Stimulated activated CD4-positive, alpha-beta T cell treated with anti-CD3 and anti-CD28 coated beads, Interleukin-15, amount 100 ng/mL, for 1 hour (primary cell): ENCODE results near the gene PNPLA4.

Source experiments
- DNase-seq, 2 donors: peaks; one replicate each; pipeline ENCODE4 v3.0.0-alpha.2; 2020; ENCODE audit warnings: low read depth in 1 of 2, low spot score in 1 of 2

PNPLA4 gene

GRCh38 chrX:7872042-7872441, 55.2 kb downstream of the PNPLA4 start:
- no peak for DNase-seq

- no peak for DNase-seq
These were observed 75.0 kb downstream of the PNPLA4 start for GRCh38 chrX:7852166-7852565.
